GM04503 (cell line): Measurements from ENCODE around the gene GP9.

Source experiments
- DNase-seq: peaks from one replicate; pipeline ENCODE4 v3.0.0-alpha.2; 2012; ENCODE audit warnings: low read depth

GP9 gene

GRCh38 chr3:129060276-129061022, at the start of gene GP9:
GP9 (plus strand) TSS chr3:129060779; CDS start chr3:129061740, 961 bp downstream.
- DNase-seq: no peak

- no peak for DNase-seq
These were observed 47.1 kb upstream of the GP9 start for GRCh38 chr3:129013491-129013891.

- no peak for DNase-seq
These were observed 46.4 kb upstream of the GP9 start for GRCh38 chr3:129014148-129014547.

GRCh38 chr3:129014793-129015345, 45.7 kb upstream of the GP9 start:
- no peak for DNase-seq

- no peak for DNase-seq
These were observed 45.0 kb upstream of the GP9 start for GRCh38 chr3:129015388-129016105.

DNA sequence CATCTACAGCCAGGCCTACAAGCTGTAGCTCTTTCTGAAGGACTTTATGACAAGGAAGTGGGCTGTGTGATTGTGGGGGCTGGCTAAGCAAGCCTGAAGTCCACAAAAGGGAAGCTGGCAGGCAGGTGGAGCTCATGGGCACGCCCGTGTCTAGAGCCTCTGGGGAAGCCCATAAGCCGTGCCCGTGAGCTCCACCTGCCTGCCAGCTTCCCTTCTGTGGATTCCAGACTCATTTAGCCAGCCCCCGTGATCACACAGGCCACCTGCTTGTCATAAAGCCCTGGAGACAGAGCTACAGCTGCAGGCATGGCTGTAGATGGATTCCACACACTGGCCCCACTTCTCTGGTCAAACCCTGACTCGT, 44.2 kb upstream of the GP9 start:
- no peak for DNase-seq

GRCh38 chr3:129016720-129017483, 43.7 kb upstream of the GP9 start:
- no peak for DNase-seq

- no peak for DNase-seq
These were observed 43.1 kb upstream of the GP9 start for GRCh38 chr3:129017484-129017899.

- no peak for DNase-seq
These were observed 42.3 kb upstream of the GP9 start for GRCh38 chr3:129018271-129018670.

GRCh38 chr3:129018751-129019150, 41.8 kb upstream of the GP9 start:
- no peak for DNase-seq

DNA sequence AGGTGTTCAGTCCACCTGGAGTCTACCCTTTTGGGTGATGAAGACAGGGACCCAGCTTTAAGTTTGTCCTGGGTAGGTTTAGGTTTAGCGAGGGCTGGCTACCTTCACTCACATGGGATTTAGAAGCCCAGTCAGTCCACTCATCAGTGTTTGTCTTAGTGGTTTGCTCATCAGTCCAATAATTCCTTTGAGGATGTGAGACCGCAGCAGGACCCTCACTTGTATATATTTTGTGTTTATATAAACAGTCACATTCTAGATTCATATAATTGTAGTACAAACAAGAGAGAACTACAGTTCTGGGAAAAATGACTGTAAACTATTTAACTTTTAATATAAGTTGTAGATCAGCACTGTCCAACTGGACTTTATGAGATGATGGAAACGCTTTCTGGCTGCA, 41.3 kb upstream of the GP9 start:
- no peak for DNase-seq

GRCh38 chr3:129020691-129021090, 39.9 kb upstream of the GP9 start:
- no peak for DNase-seq

DNA sequence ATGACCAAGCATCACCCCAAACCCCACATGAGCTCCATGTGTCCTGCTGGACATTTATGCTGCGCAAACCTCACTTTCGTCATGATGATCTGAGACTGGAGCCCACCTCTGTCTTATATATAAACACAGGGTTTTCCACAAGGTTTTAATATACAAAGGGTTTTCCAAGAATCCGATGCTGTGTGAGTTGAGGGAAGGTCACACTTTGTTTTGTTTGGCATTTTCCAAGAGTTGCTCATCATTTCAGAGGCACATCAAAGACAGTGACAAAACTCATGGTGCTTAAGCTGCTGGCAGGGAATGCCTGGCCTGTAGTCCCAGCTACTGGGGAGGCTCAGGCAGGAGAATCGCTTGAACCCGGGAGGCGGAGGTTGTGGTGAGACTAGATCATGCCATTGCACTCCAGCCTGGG, 39.4 kb upstream of the GP9 start:
- DNase-seq: no peak

GRCh38 chr3:129022114-129023007, 38.2 kb upstream of the GP9 start:
- DNase-seq: no peak

- DNase-seq: no peak
These were observed 37.6 kb upstream of the GP9 start for GRCh38 chr3:129023008-129023358.

DNA sequence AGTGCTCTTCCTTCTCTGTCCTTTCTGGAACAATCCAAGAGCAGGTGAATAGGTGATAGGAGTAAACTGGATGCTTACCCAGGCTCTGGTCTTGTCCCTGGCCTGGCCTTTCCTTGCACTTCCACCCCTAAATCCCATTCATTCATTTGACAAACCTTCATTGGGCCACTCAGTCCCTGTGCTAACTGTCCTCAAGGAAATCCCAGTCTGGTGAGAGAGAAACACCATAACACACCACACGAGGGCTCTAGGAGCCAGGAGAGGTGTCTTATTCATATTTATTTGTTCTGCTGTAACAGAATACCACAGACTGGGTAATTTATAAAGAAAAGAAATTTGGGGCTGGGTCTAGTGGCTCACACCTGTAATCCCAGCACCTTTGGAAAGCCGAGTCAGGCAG, 36.7 kb upstream of the GP9 start:
- DNase-seq: no peak

GRCh38 chr3:129025108-129025507, 35.5 kb upstream of the GP9 start:
- no peak for DNase-seq

DNA sequence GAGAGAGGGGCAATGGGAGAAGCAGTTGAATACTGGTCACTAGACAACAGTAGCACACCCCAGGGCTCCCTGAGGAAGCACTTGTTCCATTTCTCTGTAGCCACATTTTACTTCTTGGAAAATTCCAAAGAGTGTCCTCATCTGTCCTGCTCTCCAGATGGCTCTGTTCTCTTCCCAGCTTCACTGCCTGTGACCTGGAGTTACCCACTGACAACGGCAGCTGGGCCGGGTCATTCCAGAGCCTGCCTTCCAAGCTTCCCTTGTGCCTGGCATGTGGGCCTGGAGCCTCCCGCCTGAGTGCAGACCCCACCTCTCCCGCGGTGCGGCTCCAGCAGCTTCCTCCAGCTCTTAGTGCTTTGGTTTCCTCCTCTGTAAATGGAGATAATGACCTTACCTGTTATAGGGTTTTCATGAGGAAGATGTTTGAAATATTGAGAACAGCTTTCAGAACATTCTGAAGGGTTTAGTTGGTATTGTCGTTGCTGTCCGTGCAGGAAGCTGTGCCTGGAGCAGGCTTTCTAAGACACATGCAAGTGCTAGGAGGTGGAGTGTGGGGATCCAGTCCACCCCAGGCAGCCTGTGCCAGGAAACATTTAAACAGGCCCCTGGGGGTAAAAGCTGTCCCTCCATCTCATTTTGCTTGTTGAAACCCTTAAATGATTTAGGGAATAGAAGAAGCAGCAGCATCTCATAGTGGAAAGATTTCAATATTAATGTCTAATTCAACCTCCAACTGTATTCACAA, 34.7 kb upstream of the GP9 start:
- no peak for DNase-seq

- no peak for DNase-seq
These were observed 33.6 kb upstream of the GP9 start for GRCh38 chr3:129026728-129027543.

GRCh38 chr3:129027544-129027880, 33.1 kb upstream of the GP9 start:
- no peak for DNase-seq
